Fibroblast of lung (primary cell): Measurements from ENCODE around the gene TSPAN31. TPM values are rescaled to one million over a fixed set of nuclear protein-coding genes. Genes with fewer than 3 reads are reported as not detected.

Experiments used
- DNase-seq, 2 donors: peaks; one replicate each; pipeline versions ENCODE4 v3.0.0 to v3.0.0-alpha.2; 2010; ENCODE audit warnings: low read depth in 2 of 2
- H2AFZ ChIP-seq: 2 replicates; pipeline ENCODE4 v1.5.1; 2012; ENCODE audit warnings: low read length, control low read depth, inconsistent platforms
- H3K27ac ChIP-seq: 2 replicates; pipeline ENCODE4 v1.5.1; 2011; ENCODE audit warnings: low read length, control low read depth; ENCODE audit not compliant: insufficient read depth
- H3K27me3 ChIP-seq: 2 replicates; pipeline ENCODE4 v1.5.1; 2011; ENCODE audit warnings: mild to moderate bottlenecking, low read length; ENCODE audit not compliant: control insufficient read depth, insufficient read depth
- H3K36me3 ChIP-seq: 2 replicates; pipeline ENCODE4 v1.5.1; 2011; ENCODE audit warnings: low read length; ENCODE audit not compliant: control insufficient read depth, insufficient read depth
- H3K4me1 ChIP-seq: 2 replicates; pipeline ENCODE4 v1.5.1; 2011; ENCODE audit warnings: low read length; ENCODE audit not compliant: control insufficient read depth, insufficient read depth; ENCODE audit errors: extremely low read depth
- H3K4me2 ChIP-seq: 2 replicates; pipeline ENCODE4 v1.5.1; 2011; ENCODE audit warnings: low read length, control low read depth; ENCODE audit not compliant: insufficient read depth; ENCODE audit errors: extremely low read depth
- H3K4me3 ChIP-seq, 4 experiments: fragments of 200-600 bp in 1 of 4; sonication (generic) in 1 of 4; replicated peaks in 1 of 4; 2 replicates each; pipeline ENCODE4 v1.5.1; 2011 to 2016; ENCODE audit warnings: low read length in 4 of 4, low read depth in 3 of 4, mild to moderate bottlenecking in 3 of 4, control low read depth in 2 of 4, inconsistent platforms in 1 of 4, mixed read lengths in 1 of 4; ENCODE audit not compliant: insufficient read depth in 1 of 4; ENCODE audit errors: control extremely low read depth in 1 of 4
- H3K79me2 ChIP-seq: 2 replicates; pipeline ENCODE4 v1.5.1; 2012; ENCODE audit warnings: mild to moderate bottlenecking, low read length, inconsistent platforms; ENCODE audit not compliant: control insufficient read depth, insufficient read depth
- H3K9ac ChIP-seq: 2 replicates; pipeline ENCODE4 v1.5.1; 2011; ENCODE audit warnings: mild to moderate bottlenecking, low read length, control low read depth; ENCODE audit not compliant: insufficient read depth
- H3K9me3 ChIP-seq: 2 replicates; pipeline ENCODE4 v1.5.1; 2012; ENCODE audit warnings: low read depth, low read length; ENCODE audit not compliant: control insufficient read depth, insufficient read depth
- H4K20me1 ChIP-seq: 2 replicates; pipeline ENCODE4 v1.5.1; 2011; ENCODE audit warnings: low read length; ENCODE audit not compliant: control insufficient read depth, insufficient read depth; ENCODE audit errors: extremely low read depth
- CTCF ChIP-seq, 2 donors: IDR thresholded peaks in 1 of 2; conservative IDR thresholded peaks in 1 of 2; 1 replicate in 1 of 2; 2 replicates in 1 of 2; pipeline ENCODE4 v1.5.1; 2011 to 2012; ENCODE audit warnings: low read length in 2 of 2, control low read depth in 1 of 2, inconsistent platforms in 1 of 2, low read depth in 1 of 2, mild to moderate bottlenecking in 1 of 2
- EZH2 ChIP-seq: IDR thresholded peaks from 2 replicates; pipeline ENCODE4 v1.5.1; 2012; ENCODE audit warnings: low read length, control low read depth, mild to moderate bottlenecking; ENCODE audit errors: missing control alignments
- polyA plus RNA-seq, 2 donors: library from polyadenylated mRNA; depleted of rRNA in 1 of 2; stranded (reverse) in 1 of 2; unstranded in 1 of 2; fragments of >200 nt; gene quantifications; 2 replicates each; pipeline ENCODE4 v1.2.1, GENCODE V29; 2011 to 2012; ENCODE audit warnings: missing spikeins in 1 of 2
- total RNA-seq: library from RNA; depleted of rRNA; stranded (reverse); fragments of >200 nt; gene quantifications from 2 replicates; pipeline ENCODE4 v1.2.1, GENCODE V29; 2014

Gene TSPAN31
- total and polyA plus RNA-seq, 2 donors (not counting 1 experiment from before 2014, with no cell fraction given): 53.6 to 99.6 TPM

DNA sequence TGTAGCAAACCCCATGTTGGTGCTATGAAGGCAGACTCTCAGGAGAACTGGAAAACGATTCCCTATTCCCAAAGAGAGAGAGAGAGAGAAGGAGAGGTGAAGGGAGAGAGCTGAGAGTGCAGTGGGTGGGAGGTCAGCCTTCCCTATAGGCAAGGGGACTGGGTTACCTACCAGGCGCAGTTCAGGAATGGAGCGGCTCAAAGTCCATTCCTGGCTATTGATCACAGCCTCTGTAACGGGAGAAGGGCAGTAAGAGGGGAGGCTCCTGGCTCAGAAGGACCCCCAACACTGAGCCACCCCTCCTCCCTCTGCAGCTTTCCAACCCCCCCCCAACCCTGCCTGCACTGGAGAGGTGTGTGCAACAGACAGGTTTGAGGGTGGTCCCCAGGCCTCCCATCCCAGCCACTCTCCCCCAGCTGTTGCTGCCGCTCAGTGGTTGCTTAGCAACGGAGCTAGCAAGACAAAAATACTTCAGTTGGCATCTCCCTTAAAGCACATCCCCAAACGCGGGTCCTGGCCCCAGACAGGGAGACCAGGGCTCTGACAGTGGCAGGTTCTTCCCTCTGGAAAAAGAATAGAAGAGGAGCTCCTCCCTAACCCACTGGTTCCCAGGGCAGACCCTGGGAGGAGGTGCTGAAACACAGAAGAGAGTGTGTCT is 9.5 kb upstream of the TSPAN31 start:
- Histone ChIP-seq H3K36me3 (no peaks in the 10 kb centered on the region), H2AFZ (no peak overlapping the region), H3K4me1 (peaks cover 3% of the 10 kb centered on the region), H3K79me2 (no peaks in the 10 kb centered on the region), H4K20me1 (no peaks in the 10 kb centered on the region), H3K27ac (no peak overlapping the region), H3K4me3 (no peak overlapping the region), H3K4me2 (no peak overlapping the region), H3K9ac (no peak overlapping the region), H3K27me3 (peaks cover 68% of the 10 kb centered on the region), H3K9me3 (no peaks in the 10 kb centered on the region)
- DNase-seq: no peak
- TF ChIP-seq EZH2: no peak
- TF ChIP-seq CTCF (conservative IDR thresholded peaks at IDR 0.05 in 1 of 2, IDR thresholded peaks at IDR 0.05 in 1 of 2; ENCODE audit: low read depth in 1 of 2, low read length in 2 of 2): no peak

GRCh38 chr12:57735952-57736740 is 8.7 kb upstream of the TSPAN31 start:
- peak in 1 of 2 donors; percentile 15 for DNase-seq
- Histone ChIP-seq H3K4me3 (peak overlapping the region in 1 of 4 experiments; percentile 28), H3K4me2 (peak overlapping the region; percentile 52), H4K20me1 (no peaks in the 10 kb centered on the region), H3K79me2 (no peaks in the 10 kb centered on the region), H2AFZ (no peak overlapping the region), H3K9ac (no peak overlapping the region), H3K4me1 (peaks cover 3% of the 10 kb centered on the region), H3K27ac (no peak overlapping the region), H3K9me3 (no peaks in the 10 kb centered on the region), H3K27me3 (peaks cover 76% of the 10 kb centered on the region), H3K36me3 (no peaks in the 10 kb centered on the region)
- TF ChIP-seq EZH2 (no peak), CTCF (conservative IDR thresholded peaks at IDR 0.05 in 1 of 2, IDR thresholded peaks at IDR 0.05 in 1 of 2; ENCODE audit: low read depth in 1 of 2, low read length in 2 of 2) (peak; percentile 19 to 45)

DNA sequence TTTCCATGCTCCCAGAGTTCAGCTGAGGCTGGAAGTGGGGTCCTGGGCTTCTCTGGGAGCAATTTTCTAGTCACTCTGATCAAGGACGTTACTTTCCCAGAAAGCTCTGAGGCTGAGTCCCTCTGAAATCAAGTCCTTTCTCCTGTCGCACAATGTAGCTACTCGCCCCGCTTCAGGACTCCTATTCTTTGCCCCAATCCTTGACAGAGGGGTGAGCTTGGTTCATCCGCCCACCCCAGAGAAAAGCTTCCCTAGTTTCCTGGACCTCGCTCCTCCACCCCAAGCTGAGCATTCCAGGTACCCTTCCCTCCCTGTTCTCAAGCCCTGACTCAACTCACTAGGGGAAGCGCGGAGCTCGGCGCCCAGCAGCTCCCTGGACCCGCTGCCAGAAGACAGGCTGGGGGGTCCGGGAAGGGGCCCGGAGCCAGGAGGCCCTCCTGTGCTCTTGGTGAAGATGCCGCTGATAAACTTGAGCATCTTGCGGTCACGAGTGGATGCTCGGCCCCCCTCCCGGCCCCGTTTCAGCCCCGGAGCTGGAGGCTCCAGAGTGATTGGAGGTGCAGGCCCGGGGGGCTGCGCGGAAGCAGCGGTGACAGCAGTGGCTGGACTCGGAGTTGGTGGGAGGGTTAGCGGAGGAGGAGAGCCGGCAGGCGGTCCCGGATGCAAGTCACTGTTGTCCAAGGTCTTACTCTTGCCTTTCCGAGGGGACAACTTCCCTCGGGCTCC is 7.9 kb upstream of the TSPAN31 start:
- no peaks in the 10 kb centered on the region for H3K9me3 ChIP-seq
- H3K4me2 ChIP-seq: no peak overlapping the region
- no peak overlapping the region for H3K4me3 ChIP-seq
- H3K27ac ChIP-seq: no peak overlapping the region
- H2AFZ ChIP-seq: no peak overlapping the region
- no peak overlapping the region for H3K9ac ChIP-seq
- peaks cover 3% of the 10 kb centered on the region for H3K4me1 ChIP-seq
- no peaks in the 10 kb centered on the region for H3K36me3 ChIP-seq
- H3K27me3 ChIP-seq: peaks cover 83% of the 10 kb centered on the region
- no peaks in the 10 kb centered on the region for H4K20me1 ChIP-seq
- TF ChIP-seq EZH2 (peak; percentile 98), CTCF (conservative IDR thresholded peaks at IDR 0.05 in 1 of 2, IDR thresholded peaks at IDR 0.05 in 1 of 2; ENCODE audit: low read depth in 1 of 2, low read length in 2 of 2) (no peak)
- DNase-seq: no peak
- no peaks in the 10 kb centered on the region for H3K79me2 ChIP-seq
